Measurements from ENCODE around the gene ANO2.
"Not testable (repeated sequence)": the region's sequence is repeated elsewhere in the genome, so short reads cannot be mapped to it uniquely, and the experiment has no call there.

Gene ANO2

DNA sequence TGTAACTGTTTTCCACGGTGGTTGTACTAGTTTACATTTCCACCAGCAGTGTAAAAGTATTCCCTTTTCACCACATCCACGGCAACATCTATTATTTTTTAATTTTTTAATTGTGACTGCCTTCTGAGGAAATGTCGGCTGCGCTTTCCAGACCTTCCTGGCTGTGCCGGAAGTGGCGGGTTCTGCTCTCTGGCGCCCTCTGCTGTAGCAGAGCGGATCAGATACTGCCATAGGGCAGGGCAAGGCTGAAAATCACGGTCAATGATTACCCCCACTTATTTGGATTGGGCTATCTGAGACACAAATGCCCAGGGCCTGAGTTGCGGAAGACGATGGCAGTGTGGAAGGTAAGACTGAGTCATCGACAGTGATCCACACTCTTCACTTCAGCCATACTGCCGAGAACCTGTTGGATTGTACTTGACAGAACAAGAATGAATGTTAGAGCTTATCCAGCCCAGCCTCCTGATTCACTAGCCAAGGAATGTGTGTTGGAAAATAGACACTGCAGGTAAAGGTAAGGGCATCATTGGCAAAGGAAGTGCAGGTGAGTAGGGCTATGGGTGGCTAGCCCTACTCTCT, 388.9 kb downstream of the ANO2 start:
- in situ Hi-C loops (cut with HindIII; ENCODE audit: low sequenced_read_pairs) = no loop called here
- no peak overlapping the region for H3K4me3 ChIP-seq (ENCODE audit: low read depth, low read length)
- DNase-seq (ENCODE audit: low read depth, low spot score) = no peak
- TF ChIP-seq CTCF (IDR thresholded peaks at IDR 0.05; ENCODE audit: low read depth, low read length) = peak; percentile 36

GRCh38 chr12:5554711-5555110, 390.3 kb downstream of the ANO2 start:
- no peak for TF ChIP-seq CTCF (IDR thresholded peaks at IDR 0.05; ENCODE audit: low read depth, low read length)
- in situ Hi-C loops (cut with HindIII; ENCODE audit: low sequenced_read_pairs) = no loop called here
- no peak overlapping the region for H3K4me3 ChIP-seq (ENCODE audit: low read depth, low read length)
- DNase-seq (ENCODE audit: low read depth, low spot score) = peak; percentile 30

DNA sequence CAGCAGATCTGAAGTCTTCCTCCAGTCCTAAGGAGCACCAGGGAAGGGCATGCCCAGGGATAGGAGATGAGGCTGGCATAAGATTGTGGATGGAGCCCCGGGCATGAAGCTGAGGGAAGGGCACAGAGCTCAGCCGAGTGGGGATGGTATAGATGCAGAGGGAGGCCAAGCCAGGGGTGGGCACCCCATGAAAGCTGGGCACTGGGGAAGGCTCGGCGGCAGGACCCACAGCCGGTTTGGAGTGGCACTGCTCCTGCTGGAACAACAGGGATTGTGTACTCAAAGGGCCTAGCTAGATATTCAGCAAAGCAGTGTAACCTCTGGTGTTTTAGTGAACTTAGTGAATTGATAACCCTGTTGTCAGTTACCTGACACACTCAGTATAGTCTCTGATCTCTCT, 396.0 kb downstream of the ANO2 start:
- no peak for TF ChIP-seq CTCF (IDR thresholded peaks at IDR 0.05; ENCODE audit: low read depth, low read length)
- in situ Hi-C loops (cut with HindIII; ENCODE audit: low sequenced_read_pairs) = no loop called here
- DNase-seq (ENCODE audit: low read depth, low spot score) = no peak
- no peak overlapping the region for H3K4me3 ChIP-seq (ENCODE audit: low read depth, low read length)

DNA sequence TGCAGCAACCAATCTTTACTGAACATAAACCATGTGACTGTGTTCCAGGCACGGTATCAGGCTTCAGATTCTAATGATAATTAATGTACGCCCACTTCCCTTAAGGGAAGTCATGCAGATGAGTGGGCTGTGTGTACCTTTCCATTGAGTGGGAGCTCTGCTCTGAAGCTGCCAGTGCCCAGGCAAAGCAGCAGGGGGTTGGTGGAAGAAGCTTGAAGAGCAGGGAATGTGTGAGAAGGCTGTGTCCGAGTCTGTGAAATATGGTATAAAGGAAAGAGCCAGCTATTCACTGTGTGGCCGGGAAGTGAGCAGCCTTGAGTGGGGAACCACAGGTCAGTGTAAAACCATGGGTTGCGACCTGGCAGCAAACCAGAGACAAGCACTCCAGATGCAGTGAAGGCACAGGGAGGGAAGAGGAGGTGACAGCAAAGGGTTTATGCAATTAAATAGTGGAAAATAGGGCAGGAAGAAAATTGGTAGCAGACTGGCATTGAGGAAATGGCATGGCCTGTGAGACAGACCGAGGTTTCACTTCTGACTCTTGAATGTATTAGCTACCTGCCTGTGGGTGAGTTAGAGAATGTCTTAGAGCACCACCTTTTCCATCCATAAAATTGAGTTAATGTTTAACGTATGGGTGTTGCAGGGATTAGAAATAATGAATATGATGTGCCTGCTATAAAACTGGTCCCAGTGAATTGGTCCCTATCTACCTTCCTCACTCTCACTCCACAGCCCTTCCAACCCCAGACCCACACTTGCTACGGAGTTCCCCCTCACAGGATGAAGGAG, 396.7 kb downstream of the ANO2 start:
- DNase-seq (ENCODE audit: low read depth, low spot score) = no peak
- no peak overlapping the region for H3K4me3 ChIP-seq (ENCODE audit: low read depth, low read length)
- TF ChIP-seq CTCF (IDR thresholded peaks at IDR 0.05; ENCODE audit: low read depth, low read length) = no peak
- in situ Hi-C loops (cut with HindIII; ENCODE audit: low sequenced_read_pairs) = no loop called here

DNA sequence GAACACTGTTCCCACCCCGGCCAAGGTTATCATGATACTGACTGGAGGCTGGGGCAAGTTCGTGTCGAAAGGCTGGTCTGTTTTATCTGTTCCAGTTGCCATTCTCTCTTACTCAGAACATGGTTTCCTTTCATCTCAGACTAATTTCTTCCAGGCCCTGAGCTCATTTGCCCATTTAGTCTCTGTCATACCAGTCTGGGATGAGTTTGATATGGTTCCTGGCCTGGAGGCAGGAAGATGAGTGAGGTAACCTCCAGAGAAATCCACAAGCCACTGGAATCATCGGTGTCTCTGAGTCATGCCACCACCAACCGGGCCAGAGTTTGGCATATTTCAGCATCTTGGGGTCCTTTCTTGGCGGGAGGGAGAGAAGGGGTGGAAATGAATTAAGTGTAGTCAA, 398.4 kb downstream of the ANO2 start:
- no peak for DNase-seq (ENCODE audit: low read depth, low spot score)
- in situ Hi-C loops (cut with HindIII; ENCODE audit: low sequenced_read_pairs) = no loop called here
- TF ChIP-seq CTCF (IDR thresholded peaks at IDR 0.05; ENCODE audit: low read depth, low read length) = no peak
- H3K4me3 ChIP-seq (ENCODE audit: low read depth, low read length) = no peak overlapping the region

- no peak for TF ChIP-seq CTCF (IDR thresholded peaks at IDR 0.05; ENCODE audit: low read depth, low read length)
- H3K4me3 ChIP-seq (ENCODE audit: low read depth, low read length) = no peak overlapping the region
- DNase-seq (ENCODE audit: low read depth, low spot score) = no peak
- in situ Hi-C loops (cut with HindIII; ENCODE audit: low sequenced_read_pairs) = no loop called here
Observed at GRCh38 chr12:5537771-5538170, 407.3 kb downstream of the ANO2 start.

- in situ Hi-C loops (cut with HindIII; ENCODE audit: low sequenced_read_pairs); H3K4me3 ChIP-seq (ENCODE audit: low read depth, low read length); DNase-seq (ENCODE audit: low read depth, low spot score): not testable (repeated sequence)
Observed at GRCh38 chr12:5537026-5537615, 407.9 kb downstream of the ANO2 start.
